A549 (cell line): ENCODE data around the gene TM9SF4.

ENCODE experiments used
- CHD2 ChIP-seq: fragments of 150-350 bp; IDR thresholded peaks from 2 replicates; pipeline ENCODE4 v1.6.1; 2014; ENCODE audit warnings: low read length; ENCODE audit not compliant: partially characterized antibody
- CTCF ChIP-seq: fragments of >200 bp; sonication (Bioruptor Twin); formaldehyde crosslinking; IDR thresholded peaks from 3 replicates; pipeline ENCODE4 v1.5.1; 2016
- EP300 ChIP-seq, 2 experiments: fragments of >200 bp; sonication (Bioruptor Twin); formaldehyde crosslinking; IDR thresholded peaks; 2 replicates in 1 of 2; 3 replicates in 1 of 2; pipeline ENCODE4 v1.6.1; 2016 to 2017
- HDAC2 ChIP-seq: fragments of 200-600 bp; sonication (generic); IDR thresholded peaks from 2 replicates; pipeline ENCODE4 v1.6.1; 2016
- JUN ChIP-seq, 2 experiments: fragments of >200 bp; sonication (Bioruptor Twin); formaldehyde crosslinking; IDR thresholded peaks; 2 replicates in 1 of 2; 3 replicates in 1 of 2; pipeline ENCODE4 v1.6.1; 2016 to 2017
- KDM5A ChIP-seq: fragments of 200-600 bp; sonication (generic); IDR thresholded peaks from 2 replicates; pipeline ENCODE4 v1.6.1; 2016; ENCODE audit warnings: antibody characterized with exemption, mild to moderate bottlenecking
- MAX ChIP-seq: IDR thresholded peaks from 2 replicates; pipeline ENCODE4 v1.6.1; 2012
- NFE2L2 ChIP-seq: fragments of 150-350 bp; conservative IDR thresholded peaks from 2 replicates; pipeline ENCODE4 v1.6.1; 2014; ENCODE audit warnings: low read length
- NR3C1 ChIP-seq: fragments of >200 bp; sonication (Bioruptor Twin); formaldehyde crosslinking; IDR thresholded peaks from 3 replicates; pipeline ENCODE4 v1.6.1; 2017
- POLR2A ChIP-seq: IDR thresholded peaks from 2 replicates; pipeline ENCODE4 v1.6.1; 2012; ENCODE audit warnings: mild to moderate bottlenecking, low read length
- RAD21 ChIP-seq, 2 experiments: fragments of >200 bp in 1 of 2; sonication (Bioruptor Twin) in 1 of 2; formaldehyde crosslinking in 1 of 2; IDR thresholded peaks in 1 of 2; conservative IDR thresholded peaks in 1 of 2; 2 replicates in 1 of 2; 3 replicates in 1 of 2; pipeline ENCODE4 v1.6.1; 2012 to 2018; ENCODE audit warnings: inconsistent platforms in 1 of 2
- TF ChIP-seq, protein P1 (sequence below): fragments of 200-600 bp; sonication (generic); IDR thresholded peaks from 2 replicates; pipeline ENCODE4 v1.6.1; 2016; ENCODE audit warnings: antibody characterized with exemption, mild to moderate bottlenecking, moderate library complexity
- TF ChIP-seq, protein P2 (sequence below): fragments of 150-350 bp; IDR thresholded peaks from 2 replicates; pipeline ENCODE4 v1.6.1; 2014; ENCODE audit warnings: low read depth, mild to moderate bottlenecking, low read length
- TF ChIP-seq, protein P3 (sequence below): fragments of 450-650 bp; IDR thresholded peaks from 2 replicates; pipeline ENCODE4 v1.6.1; 2014; ENCODE audit warnings: antibody characterized with exemption

DNA sequence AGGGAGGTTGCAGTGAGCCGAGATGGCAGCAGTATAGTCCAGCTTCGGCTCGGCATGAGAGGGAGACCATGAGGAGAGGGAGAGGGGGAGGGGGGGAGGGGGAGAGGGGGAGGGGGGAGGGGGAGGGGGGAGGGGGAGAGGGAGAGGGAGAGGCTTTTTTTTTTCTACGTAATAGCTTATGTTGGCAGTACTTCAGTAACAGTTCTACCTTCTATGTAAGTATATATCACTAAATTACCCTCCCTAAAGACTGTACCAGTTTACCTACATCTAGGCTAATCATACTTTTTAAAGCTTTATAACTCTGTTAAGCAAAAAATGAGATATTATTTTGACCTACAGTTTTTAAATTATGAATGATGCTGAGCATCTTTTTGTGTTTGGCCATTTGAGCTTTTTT is 13.6 kb downstream of the TM9SF4 start:
- TF ChIP-seq JUN (IDR thresholded peaks at IDR 0.05) (no peak), CTCF (no peak), HDAC2 (no peak), RAD21 (conservative IDR thresholded peaks at IDR 0.05 in 1 of 2, IDR thresholded peaks at IDR 0.05 in 1 of 2) (no peak), CHD2 (no peak), EP300 (IDR thresholded peaks at IDR 0.05) (no peak), POLR2A (no peak), KDM5A (no peak), NR3C1 (no peak), NFE2L2 (no peak), MAX (no peak)
- TF ChIP-seq, protein P1, sequence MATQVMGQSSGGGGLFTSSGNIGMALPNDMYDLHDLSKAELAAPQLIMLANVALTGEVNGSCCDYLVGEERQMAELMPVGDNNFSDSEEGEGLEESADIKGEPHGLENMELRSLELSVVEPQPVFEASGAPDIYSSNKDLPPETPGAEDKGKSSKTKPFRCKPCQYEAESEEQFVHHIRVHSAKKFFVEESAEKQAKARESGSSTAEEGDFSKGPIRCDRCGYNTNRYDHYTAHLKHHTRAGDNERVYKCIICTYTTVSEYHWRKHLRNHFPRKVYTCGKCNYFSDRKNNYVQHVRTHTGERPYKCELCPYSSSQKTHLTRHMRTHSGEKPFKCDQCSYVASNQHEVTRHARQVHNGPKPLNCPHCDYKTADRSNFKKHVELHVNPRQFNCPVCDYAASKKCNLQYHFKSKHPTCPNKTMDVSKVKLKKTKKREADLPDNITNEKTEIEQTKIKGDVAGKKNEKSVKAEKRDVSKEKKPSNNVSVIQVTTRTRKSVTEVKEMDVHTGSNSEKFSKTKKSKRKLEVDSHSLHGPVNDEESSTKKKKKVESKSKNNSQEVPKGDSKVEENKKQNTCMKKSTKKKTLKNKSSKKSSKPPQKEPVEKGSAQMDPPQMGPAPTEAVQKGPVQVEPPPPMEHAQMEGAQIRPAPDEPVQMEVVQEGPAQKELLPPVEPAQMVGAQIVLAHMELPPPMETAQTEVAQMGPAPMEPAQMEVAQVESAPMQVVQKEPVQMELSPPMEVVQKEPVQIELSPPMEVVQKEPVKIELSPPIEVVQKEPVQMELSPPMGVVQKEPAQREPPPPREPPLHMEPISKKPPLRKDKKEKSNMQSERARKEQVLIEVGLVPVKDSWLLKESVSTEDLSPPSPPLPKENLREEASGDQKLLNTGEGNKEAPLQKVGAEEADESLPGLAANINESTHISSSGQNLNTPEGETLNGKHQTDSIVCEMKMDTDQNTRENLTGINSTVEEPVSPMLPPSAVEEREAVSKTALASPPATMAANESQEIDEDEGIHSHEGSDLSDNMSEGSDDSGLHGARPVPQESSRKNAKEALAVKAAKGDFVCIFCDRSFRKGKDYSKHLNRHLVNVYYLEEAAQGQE, result no peak
- TF ChIP-seq, protein P2, sequence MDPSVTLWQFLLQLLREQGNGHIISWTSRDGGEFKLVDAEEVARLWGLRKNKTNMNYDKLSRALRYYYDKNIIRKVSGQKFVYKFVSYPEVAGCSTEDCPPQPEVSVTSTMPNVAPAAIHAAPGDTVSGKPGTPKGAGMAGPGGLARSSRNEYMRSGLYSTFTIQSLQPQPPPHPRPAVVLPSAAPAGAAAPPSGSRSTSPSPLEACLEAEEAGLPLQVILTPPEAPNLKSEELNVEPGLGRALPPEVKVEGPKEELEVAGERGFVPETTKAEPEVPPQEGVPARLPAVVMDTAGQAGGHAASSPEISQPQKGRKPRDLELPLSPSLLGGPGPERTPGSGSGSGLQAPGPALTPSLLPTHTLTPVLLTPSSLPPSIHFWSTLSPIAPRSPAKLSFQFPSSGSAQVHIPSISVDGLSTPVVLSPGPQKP, result no peak
- TF ChIP-seq, protein P3, sequence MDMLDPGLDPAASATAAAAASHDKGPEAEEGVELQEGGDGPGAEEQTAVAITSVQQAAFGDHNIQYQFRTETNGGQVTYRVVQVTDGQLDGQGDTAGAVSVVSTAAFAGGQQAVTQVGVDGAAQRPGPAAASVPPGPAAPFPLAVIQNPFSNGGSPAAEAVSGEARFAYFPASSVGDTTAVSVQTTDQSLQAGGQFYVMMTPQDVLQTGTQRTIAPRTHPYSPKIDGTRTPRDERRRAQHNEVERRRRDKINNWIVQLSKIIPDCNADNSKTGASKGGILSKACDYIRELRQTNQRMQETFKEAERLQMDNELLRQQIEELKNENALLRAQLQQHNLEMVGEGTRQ, result no peak
